ENCODE results near the gene ZNF397.

The ZNF397 gene

GRCh38 chr18:35291166-35291565 lies 50.3 kb downstream of the ZNF397 start:
- peak overlapping the region; percentile 92 for H3K4me3 ChIP-seq (ENCODE audit: low read length)
- H3K27me3 ChIP-seq (replicated peaks; ENCODE audit: insufficient read depth, low read length) = no peaks in the 10 kb centered on the region
- no peak for DNase-seq
- peaks cover 6% of the 10 kb centered on the region; the same call in 1 of the 2 replicates for H3K4me1 ChIP-seq (ENCODE audit: low read length)
- no peak overlapping the region for H3K9ac ChIP-seq (ENCODE audit: low read length)
- H3F3A ChIP-seq (ENCODE audit: insufficient read depth, low read length) = no peaks in the 10 kb centered on the region
- 0 out of 2 replicates have a peak, but pooled peaks cover 3% of the 10 kb centered on the region for H3K36me3 ChIP-seq (replicated peaks; ENCODE audit: insufficient read depth, low read length)
- H3K27ac ChIP-seq (ENCODE audit: low read length) = no peak overlapping the region
- H3K4me2 ChIP-seq (ENCODE audit: low read depth, low read length) = peak overlapping the region; percentile 80
- TF ChIP-seq EZH2 (optimal IDR thresholded peaks at IDR 0.05; ENCODE audit: low read depth, low read length) (no peak), EZH2phosphoT487 (IDR thresholded peaks at IDR 0.05; ENCODE audit: low read length) (no peak), CTCF (IDR thresholded peaks at IDR 0.05; ENCODE audit: low read length) (no peak)
- H3K79me2 ChIP-seq (ENCODE audit: low read length) = peaks cover 44% of the 10 kb centered on the region
- H3K9me2 ChIP-seq (replicated peaks; ENCODE audit: insufficient read depth, low read length) = no peaks in the 10 kb centered on the region
- no peaks in the 10 kb centered on the region for H4K20me1 ChIP-seq (ENCODE audit: insufficient read depth, low read length)
- H3K9me3 ChIP-seq (replicated peaks; ENCODE audit: insufficient read depth, low read length) = no peaks in the 10 kb centered on the region
- 0 out of 2 replicates have a peak overlapping the region, but pooled peaks have one; percentile 89 for H2AFZ ChIP-seq (ENCODE audit: low read length)

GRCh38 chr18:35296060-35296459 lies 55.2 kb downstream of the ZNF397 start:
- no peaks in the 10 kb centered on the region for H4K20me1 ChIP-seq (ENCODE audit: insufficient read depth, low read length)
- H3K4me3 ChIP-seq (ENCODE audit: low read length) = no peak overlapping the region
- peaks cover 4% of the 10 kb centered on the region; the same call in 1 of the 2 replicates for H3K4me1 ChIP-seq (ENCODE audit: low read length)
- H3K27me3 ChIP-seq (replicated peaks; ENCODE audit: insufficient read depth, low read length) = no peaks in the 10 kb centered on the region
- no peak overlapping the region for H3K9ac ChIP-seq (ENCODE audit: low read length)
- H3K27ac ChIP-seq (ENCODE audit: low read length) = no peak overlapping the region
- no peak overlapping the region for H3K4me2 ChIP-seq (ENCODE audit: low read depth, low read length)
- no peak for DNase-seq
- H3F3A ChIP-seq (ENCODE audit: insufficient read depth, low read length) = no peaks in the 10 kb centered on the region
- peaks cover 41% of the 10 kb centered on the region for H3K79me2 ChIP-seq (ENCODE audit: low read length)
- no peaks in the 10 kb centered on the region for H3K9me2 ChIP-seq (replicated peaks; ENCODE audit: insufficient read depth, low read length)
- H3K36me3 ChIP-seq (replicated peaks; ENCODE audit: insufficient read depth, low read length) = 0 out of 2 replicates have a peak, but pooled peaks cover 3% of the 10 kb centered on the region
- no peak overlapping the region for H2AFZ ChIP-seq (ENCODE audit: low read length)
- H3K9me3 ChIP-seq (replicated peaks; ENCODE audit: insufficient read depth, low read length) = no peaks in the 10 kb centered on the region
- TF ChIP-seq EZH2phosphoT487 (IDR thresholded peaks at IDR 0.05; ENCODE audit: low read length) (no peak), CTCF (IDR thresholded peaks at IDR 0.05; ENCODE audit: low read length) (no peak), EZH2 (optimal IDR thresholded peaks at IDR 0.05; ENCODE audit: low read depth, low read length) (no peak)

- Histone ChIP-seq H2AFZ (ENCODE audit: low read length) (no peak overlapping the region), H3F3A (ENCODE audit: insufficient read depth, low read length) (no peaks in the 10 kb centered on the region), H3K27ac (ENCODE audit: low read length) (no peak overlapping the region), H3K9ac (ENCODE audit: low read length) (no peak overlapping the region), H3K36me3 (replicated peaks; ENCODE audit: insufficient read depth, low read length) (peaks cover 19% of the 10 kb centered on the region), H3K27me3 (replicated peaks; ENCODE audit: insufficient read depth, low read length) (no peaks in the 10 kb centered on the region), H3K9me2 (replicated peaks; ENCODE audit: insufficient read depth, low read length) (no peaks in the 10 kb centered on the region), H3K9me3 (replicated peaks; ENCODE audit: insufficient read depth, low read length) (no peaks in the 10 kb centered on the region), H4K20me1 (ENCODE audit: insufficient read depth, low read length) (no peaks in the 10 kb centered on the region), H3K4me3 (ENCODE audit: low read length) (no peak overlapping the region), H3K4me2 (ENCODE audit: low read depth, low read length) (no peak overlapping the region), H3K79me2 (ENCODE audit: low read length) (peaks cover 27% of the 10 kb centered on the region), H3K4me1 (ENCODE audit: low read length) (no peaks in the 10 kb centered on the region)
- TF ChIP-seq CTCF (IDR thresholded peaks at IDR 0.05; ENCODE audit: low read length) = no peak
- no peak for TF ChIP-seq EZH2 (optimal IDR thresholded peaks at IDR 0.05; ENCODE audit: low read depth, low read length)
- TF ChIP-seq EZH2phosphoT487 (IDR thresholded peaks at IDR 0.05; ENCODE audit: low read length) = no peak
- DNase-seq = no peak
These were observed 62.8 kb downstream of the ZNF397 start for GRCh38 chr18:35303610-35304009.
